GM10847 (cell line): Measurements from ENCODE around the gene COA7.

Experiments used
- POLR2A ChIP-seq: IDR thresholded peaks from 2 replicates; pipeline ENCODE4 v1.6.1; 2011; ENCODE audit not compliant: insufficient read length; ENCODE audit errors: extremely low read depth

Gene COA7

GRCh38 chr1:52707927-52708655, 9.9 kb upstream of the COA7 start:
- no peak for TF ChIP-seq POLR2A

GRCh38 chr1:52706941-52707926, 9.1 kb upstream of the COA7 start:
- no peak for TF ChIP-seq POLR2A

- no peak for TF ChIP-seq POLR2A
These were observed 8.1 kb upstream of the COA7 start for GRCh38 chr1:52706136-52706670.

GRCh38 chr1:52702886-52703787, 5.0 kb upstream of the COA7 start:
- peak; percentile 25 for TF ChIP-seq POLR2A

- TF ChIP-seq POLR2A: no peak
These were observed 2.5 kb downstream of the COA7 start for GRCh38 chr1:52695627-52696026.

GRCh38 chr1:52693843-52694242, 4.3 kb downstream of the COA7 start:
- TF ChIP-seq POLR2A: no peak

- no peak for TF ChIP-seq POLR2A
These were observed 5.5 kb downstream of the COA7 start for GRCh38 chr1:52692697-52693096.

- TF ChIP-seq POLR2A: no peak
These were observed 6.3 kb downstream of the COA7 start for GRCh38 chr1:52691821-52692220.

- no peak for TF ChIP-seq POLR2A
These were observed 11.3 kb downstream of the COA7 start for GRCh38 chr1:52686830-52687229.

- TF ChIP-seq POLR2A: no peak
These were observed 13.6 kb downstream of the COA7 start for GRCh38 chr1:52684545-52684944.

- TF ChIP-seq POLR2A: no peak
These were observed 14.7 kb downstream of the COA7 start for GRCh38 chr1:52683367-52683940.

- TF ChIP-seq POLR2A: no peak
These were observed 17.0 kb downstream of the COA7 start for GRCh38 chr1:52681136-52681535.

GRCh38 chr1:52680353-52680752, 17.8 kb downstream of the COA7 start:
- TF ChIP-seq POLR2A: no peak

- no peak for TF ChIP-seq POLR2A
These were observed 18.6 kb downstream of the COA7 start for GRCh38 chr1:52679498-52679897.
